Natural killer cell (primary cell): Measurements from ENCODE around the gene NFE2L3. TPM values are rescaled to one million over a fixed set of nuclear protein-coding genes. Genes with fewer than 3 reads are reported as not detected.

Source experiments
- ATAC-seq, 3 donors: fragments of 150-1000 bp in 2 of 3; fragments of 200-7000 bp in 1 of 3; cut with Tn5 transposase; 1 replicate in 1 of 3; 2 replicates in 2 of 3; pipeline ENCODE4 v1.10.0; 2021; ENCODE audit warnings: mild to moderate bottlenecking in 2 of 3, moderate library complexity in 2 of 3
- DNase-seq, 2 donors: peaks; one replicate each; pipeline versions ENCODE4 v3.0.0 to v3.0.0-alpha.2; 2013 to 2021; ENCODE audit warnings: mixed read lengths in 1 of 2
- H3K27ac ChIP-seq: one replicate; pipeline ENCODE4 v1.5.1; 2013; ENCODE audit warnings: mild to moderate bottlenecking, low read length
- H3K27me3 ChIP-seq: one replicate; pipeline ENCODE4 v1.6.1; 2013; ENCODE audit warnings: low read length; ENCODE audit not compliant: control insufficient read depth, insufficient read depth
- H3K36me3 ChIP-seq: one replicate; pipeline ENCODE4 v1.6.1; 2013; ENCODE audit warnings: low read length; ENCODE audit not compliant: control insufficient read depth, insufficient read depth
- H3K4me1 ChIP-seq: one replicate; pipeline ENCODE4 v1.6.1; 2013; ENCODE audit warnings: low read length; ENCODE audit not compliant: control insufficient read depth, insufficient read depth
- H3K4me3 ChIP-seq: one replicate; pipeline ENCODE4 v1.5.1; 2013; ENCODE audit warnings: low read length
- H3K9me3 ChIP-seq: one replicate; pipeline ENCODE4 v1.6.1; 2013; ENCODE audit warnings: low read length; ENCODE audit not compliant: control insufficient read depth, insufficient read depth
- H3K27ac Mint-ChIP-seq, 2 donors: one replicate each; pipeline ENCODE4 v1.8.0; 2022; ENCODE audit warnings: mild to moderate bottlenecking in 2 of 2, mixed read lengths in 2 of 2, moderate library complexity in 1 of 2
- H3K27me3 Mint-ChIP-seq, 2 donors: one replicate each; pipeline ENCODE4 v1.8.0; 2022; ENCODE audit warnings: low read depth in 2 of 2, mixed read lengths in 2 of 2
- H3K36me3 Mint-ChIP-seq: one replicate; pipeline ENCODE4 v1.8.0; 2022; ENCODE audit warnings: mixed read lengths
- H3K4me1 Mint-ChIP-seq, 2 donors: one replicate each; pipeline ENCODE4 v1.8.0; 2022; ENCODE audit warnings: mixed read lengths in 2 of 2
- H3K4me3 Mint-ChIP-seq: one replicate; pipeline ENCODE4 v1.8.0; 2022; ENCODE audit warnings: mild to moderate bottlenecking, moderate library complexity, mixed read lengths
- H3K9me3 Mint-ChIP-seq, 2 donors: one replicate each; pipeline ENCODE4 v1.8.0; 2022; ENCODE audit warnings: mixed read lengths in 2 of 2
- CTCF ChIP-seq: fragments of 200-600 bp; IDR thresholded peaks from one replicate; pipeline ENCODE4 v1.8.0; 2022; ENCODE audit warnings: antibody characterized with exemption
- WGBS: methylation state at CpG from one replicate; pipeline ENCODE4 v1.1.7; 2013; ENCODE audit warnings: missing lambda C conversion rate; ENCODE audit not compliant: insufficient coverage; 5-methylcytosine and 5-hydroxymethylcytosine counted together
- intact Hi-C: fragments of 100-400 bp; cut with micrococcal nuclease; formaldehyde crosslinking; loops from one replicate; pipeline ENCODE4 v1.14.2; 2022
- total RNA-seq, 4 donors: library from RNA; stranded (reverse); fragments of 120-200 nt in 1 of 4; gene quantifications; one replicate each; pipeline versions ENCODE4 v1.2.3 to v1.2.4, GENCODE V29; 2013 to 2022

The NFE2L3 gene
- 1 to 10 TPM in 1 of 3 donors, under 1 TPM in 2; 0.68 to 2.0 (median 1.00) TPM for total RNA-seq
- total RNA-seq (2013): 10.9 TPM

- intact Hi-C loops: loop anchor here (2.0 kb wide), 1 partner anchor 47 kb away; no protein-coding TSS in a partner anchor
- no peaks in the 10 kb centered on the region for H3K36me3 Mint-ChIP-seq
- Histone ChIP-seq H3K27me3 (no peaks in the 10 kb centered on the region), H3K36me3 (no peaks in the 10 kb centered on the region), H3K4me3 (peak within 1 kb of the TSS; percentile 52), H3K9me3 (no peaks in the 10 kb centered on the region), H3K4me1 (peaks cover 44% of the 10 kb centered on the region), H3K27ac (peak within 1 kb of the TSS; percentile 52)
- ATAC-seq (peak; percentile 79 to 91 (median 89)), DNase-seq (peak; percentile 69 to 91)
- peak within 1 kb of the TSS; percentile 85 for H3K4me3 Mint-ChIP-seq
- no peaks in the 10 kb centered on the region for H3K9me3 Mint-ChIP-seq
- H3K27me3 Mint-ChIP-seq: peaks cover 11 to 12% of the 10 kb centered on the region in 2 donors
- WGBS: under 1% methylated on average over 95 of the region's 95 CpGs
- H3K27ac Mint-ChIP-seq: peak within 1 kb of the TSS; percentile 47 to 82
- peaks cover 32 to 40% of the 10 kb centered on the region in 2 donors for H3K4me1 Mint-ChIP-seq
- no peak for TF ChIP-seq CTCF
Measured at GRCh38 chr7:26151953-26152781, at the start of gene NFE2L3. NFE2L3 (plus strand) TSS chr7:26152198; CDS start chr7:26152499, 301 bp downstream.

GRCh38 chr7:26103596-26103995 is 48.4 kb upstream of the NFE2L3 start:
- no peak for ATAC-seq
- 90% methylated on average over 2 of the region's 3 CpGs for WGBS
- Histone ChIP-seq H3K4me3 (no peak overlapping the region), H3K9me3 (no peaks in the 10 kb centered on the region), H3K27ac (no peak overlapping the region), H3K4me1 (peaks cover 18% of the 10 kb centered on the region), H3K36me3 (no peaks in the 10 kb centered on the region), H3K27me3 (no peaks in the 10 kb centered on the region)
- intact Hi-C loops: no loop called here
- H3K27ac Mint-ChIP-seq: no peak overlapping the region
- DNase-seq: no peak
- no peak for TF ChIP-seq CTCF
- H3K4me3 Mint-ChIP-seq: no peak overlapping the region
- H3K4me1 Mint-ChIP-seq: peaks cover 6 to 15% of the 10 kb centered on the region in 2 donors
- no peaks in the 10 kb centered on the region for H3K36me3 Mint-ChIP-seq
- H3K9me3 Mint-ChIP-seq: no peaks in the 10 kb centered on the region
- H3K27me3 Mint-ChIP-seq: peaks cover 5 to 6% of the 10 kb centered on the region in 2 donors

DNA sequence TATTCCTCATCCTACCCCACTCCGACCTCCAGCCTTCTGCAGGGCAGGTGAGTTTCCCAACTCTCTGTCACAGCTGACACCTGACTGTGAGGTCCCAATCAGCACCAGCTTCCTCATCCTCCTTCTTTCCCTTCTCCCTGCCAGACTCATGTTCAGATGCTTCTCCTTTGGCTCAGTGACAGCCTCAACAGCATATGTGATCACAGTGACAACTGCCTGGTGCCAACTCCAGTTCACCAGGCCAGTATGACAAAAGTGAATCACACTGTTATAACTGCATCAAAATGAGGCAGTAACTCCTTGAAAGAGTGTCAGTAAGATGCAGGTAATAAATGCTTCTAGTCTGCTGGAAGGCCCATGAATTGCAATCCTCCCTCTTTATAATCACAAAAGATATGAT is 46.8 kb upstream of the NFE2L3 start:
- Histone ChIP-seq H3K27ac (no peak overlapping the region), H3K4me1 (peaks cover 18% of the 10 kb centered on the region), H3K27me3 (no peaks in the 10 kb centered on the region), H3K36me3 (no peaks in the 10 kb centered on the region), H3K9me3 (no peaks in the 10 kb centered on the region), H3K4me3 (no peak overlapping the region)
- Mint-ChIP-seq H3K9me3 (no peaks in the 10 kb centered on the region), H3K27ac (no peak overlapping the region), H3K4me1 (peaks cover 6 to 15% of the 10 kb centered on the region in 2 donors), H3K4me3 (no peak overlapping the region), H3K36me3 (no peaks in the 10 kb centered on the region), H3K27me3 (peaks cover 6 to 8% of the 10 kb centered on the region in 2 donors)
- intact Hi-C loops: no loop called here
- ATAC-seq (no peak), DNase-seq (no peak)
- TF ChIP-seq CTCF: no peak
- 86% methylated on average over 1 of the region's 1 CpG for WGBS
